Endodermal cell (in vitro differentiated cells): ENCODE results near the gene OSBPL3. TPM values are rescaled to one million over a fixed set of nuclear protein-coding genes. Genes with fewer than 3 reads are reported as not detected.

Source experiments
- DNase-seq: peaks from one replicate; pipeline ENCODE4 v3.0.0-alpha.2; 2017
- H3K27ac ChIP-seq: 2 replicates; pipeline ENCODE4 v1.5.1; 2013; ENCODE audit warnings: mild to moderate bottlenecking, low read depth, low read length, moderate library complexity
- H3K27me3 ChIP-seq: 2 replicates; pipeline ENCODE4 v1.6.1; 2013; ENCODE audit warnings: mild to moderate bottlenecking, low read length, moderate library complexity; ENCODE audit not compliant: insufficient read depth, control insufficient read depth, poor library complexity, severe bottlenecking
- H3K36me3 ChIP-seq: 2 replicates; pipeline ENCODE4 v1.7.0; 2013; ENCODE audit warnings: mild to moderate bottlenecking, low read length, moderate library complexity; ENCODE audit not compliant: control insufficient read depth, insufficient read depth
- H3K4me1 ChIP-seq: one replicate; pipeline ENCODE4 v1.7.0; 2013; ENCODE audit warnings: low read length; ENCODE audit not compliant: control insufficient read depth, insufficient read depth
- H3K4me3 ChIP-seq: 2 replicates; pipeline ENCODE4 v1.5.1; 2013; ENCODE audit warnings: mild to moderate bottlenecking, low read length, moderate library complexity
- H3K9ac ChIP-seq: 2 replicates; pipeline ENCODE4 v1.6.1; 2013; ENCODE audit warnings: mild to moderate bottlenecking, low read length, moderate library complexity; ENCODE audit not compliant: poor library complexity, severe bottlenecking; ENCODE audit errors: extremely low read depth
- H3K9me3 ChIP-seq: 2 replicates; pipeline ENCODE4 v1.6.1; 2013; ENCODE audit warnings: mild to moderate bottlenecking, low read length, moderate library complexity; ENCODE audit not compliant: control insufficient read depth
- H3K27ac Mint-ChIP-seq: 2 replicates; pipeline ENCODE4 v1.8.0; 2020; ENCODE audit warnings: mixed read lengths
- H3K27me3 Mint-ChIP-seq: 2 replicates; pipeline ENCODE4 v1.8.0; 2021; ENCODE audit warnings: mild to moderate bottlenecking, mixed read lengths; ENCODE audit not compliant: insufficient read depth
- H3K36me3 Mint-ChIP-seq: 2 replicates; pipeline ENCODE4 v1.8.0; 2020; ENCODE audit warnings: low read depth, mixed read lengths
- H3K4me1 Mint-ChIP-seq: 2 replicates; pipeline ENCODE4 v1.8.0; 2020; ENCODE audit warnings: mixed read lengths
- H3K4me3 Mint-ChIP-seq: 2 replicates; pipeline ENCODE4 v1.8.0; 2020; ENCODE audit warnings: mild to moderate bottlenecking, moderate library complexity, mixed read lengths
- H3K9me3 Mint-ChIP-seq: 2 replicates; pipeline ENCODE4 v1.8.0; 2020; ENCODE audit warnings: mild to moderate bottlenecking, mixed read lengths
- CTCF ChIP-seq: fragments of 200-600 bp; sonication (generic); conservative IDR thresholded peaks from 2 replicates; pipeline ENCODE4 v1.5.0; 2021; ENCODE audit warnings: antibody characterized with exemption, mild to moderate bottlenecking
- WGBS, 2 experiments: methylation state at CpG; one replicate each; pipeline versions ENCODE4 v1.1.5 to v1.1.7; 2013; ENCODE audit warnings: missing lambda C conversion rate in 2 of 2, mixed read lengths in 1 of 2; ENCODE audit not compliant: insufficient coverage in 1 of 2, insufficient read length in 1 of 2; 5-methylcytosine and 5-hydroxymethylcytosine counted together
- total RNA-seq, 2 donors: library from RNA; stranded (reverse); fragmentation: NEBNext Ultra II Directional in 1 of 2; extraction: Animal tissue kit (Norgen Biotek cat#: 25700) in 1 of 2; gene quantifications; 2 replicates in 1 of 2; 3 replicates in 1 of 2; pipeline ENCODE4 v1.2.1, GENCODE V29; 2021

Gene OSBPL3
- total RNA-seq, 2 donors from 2014 or later: 9.8 to 11.3 TPM

GRCh38 chr7:24764011-24764410 lies 216.0 kb downstream of the OSBPL3 start:
- no peak for TF ChIP-seq CTCF
- Mint-ChIP-seq H3K9me3 (no peaks in the 10 kb centered on the region), H3K27ac (no peak overlapping the region), H3K27me3 (peaks cover 32% of the 10 kb centered on the region), H3K4me3 (no peak overlapping the region), H3K36me3 (no peaks in the 10 kb centered on the region), H3K4me1 (peaks cover 3% of the 10 kb centered on the region)
- Histone ChIP-seq H3K4me3 (no peak overlapping the region), H3K27me3 (peaks cover 13% of the 10 kb centered on the region), H3K36me3 (no peaks in the 10 kb centered on the region), H3K9me3 (no peaks in the 10 kb centered on the region), H3K27ac (no peak overlapping the region), H3K9ac (no peak overlapping the region), H3K4me1 (no peaks in the 10 kb centered on the region)
- WGBS, 2 experiments: 67% methylated on average over 1 of the region's 1 CpG; no CpG with 5 or more reads in 1 of the 2 experiments
- DNase-seq: no peak

- no peak for DNase-seq
- no peak overlapping the region for H3K4me3 ChIP-seq
- Mint-ChIP-seq H3K4me1 (peaks cover 3% of the 10 kb centered on the region), H3K27ac (no peak overlapping the region), H3K27me3 (peaks cover 38% of the 10 kb centered on the region), H3K4me3 (no peak overlapping the region), H3K36me3 (no peaks in the 10 kb centered on the region), H3K9me3 (no peaks in the 10 kb centered on the region)
- H3K9me3 ChIP-seq: no peaks in the 10 kb centered on the region
- no peaks in the 10 kb centered on the region for H3K4me1 ChIP-seq
- no peaks in the 10 kb centered on the region for H3K36me3 ChIP-seq
- WGBS, 2 experiments: 91 to 96% methylated on average over 4 to 5 of the region's 5 CpGs
- no peak overlapping the region for H3K9ac ChIP-seq
- TF ChIP-seq CTCF: no peak
- H3K27ac ChIP-seq: no peak overlapping the region
- H3K27me3 ChIP-seq: peaks cover 20% of the 10 kb centered on the region
Observed at GRCh38 chr7:24763303-24763901, 216.6 kb downstream of the OSBPL3 start.

- Histone ChIP-seq H3K27me3 (peaks cover 26% of the 10 kb centered on the region), H3K9me3 (no peaks in the 10 kb centered on the region), H3K4me1 (no peaks in the 10 kb centered on the region), H3K9ac (no peak overlapping the region), H3K4me3 (no peak overlapping the region), H3K36me3 (no peaks in the 10 kb centered on the region), H3K27ac (no peak overlapping the region)
- H3K4me1 Mint-ChIP-seq: peaks cover 5% of the 10 kb centered on the region
- no peak overlapping the region for H3K4me3 Mint-ChIP-seq
- TF ChIP-seq CTCF: no peak
- 81 to 89% methylated on average over 5 to 7 of the region's 7 CpGs for WGBS, 2 experiments
- H3K36me3 Mint-ChIP-seq: no peaks in the 10 kb centered on the region
- H3K27ac Mint-ChIP-seq: no peak overlapping the region
- peaks cover 44% of the 10 kb centered on the region for H3K27me3 Mint-ChIP-seq
- no peaks in the 10 kb centered on the region for H3K9me3 Mint-ChIP-seq
- DNase-seq: no peak
Observed at GRCh38 chr7:24762771-24763170, 217.2 kb downstream of the OSBPL3 start.
